ENCODE measurements around the gene HRH3. TPM values are rescaled to one million over a fixed set of nuclear protein-coding genes. Genes with fewer than 3 reads are reported as not detected.

HRH3 gene
- total RNA-seq, 1 experiment from 2014 or later = 1.8 TPM

GRCh38 chr20:62201173-62202082, 18.6 kb downstream of the HRH3 start:
- no peak for DNase-seq
- H3K9me3 ChIP-seq (ENCODE audit: control insufficient read depth, low read depth, low read length) = no peaks in the 10 kb centered on the region
- H3K9ac ChIP-seq (ENCODE audit: extremely low read depth, insufficient read length, low read length) = no peak overlapping the region
- Mint-ChIP-seq H3K4me3 (no peak overlapping the region), H3K4me1 (no peaks in the 10 kb centered on the region), H3K27ac (peak overlapping the region in 1 of 3 experiments; percentile 52; a peak in 1 of 7 replicates), H3K27me3 (ENCODE audit: low read depth) (no peaks in the 10 kb centered on the region), H3K9me3 (no peaks in the 10 kb centered on the region), H3K36me3 (ENCODE audit: insufficient read depth in 1 of 3, low read depth in 3 of 3) (peaks cover 22 to 50% (median 47%) of the 10 kb centered on the region in 3 experiments; a peak in 6 of 7 replicates)
- no CpG with 5 or more reads among the region's 38 CpGs for WGBS (ENCODE audit: extremely low coverage, insufficient read length, low lambda C conversion rate)
- no peak overlapping the region for H3K56ac ChIP-seq (ENCODE audit: insufficient read length, low read depth, low read length)
- no peaks in the 10 kb centered on the region for H4K20me1 ChIP-seq (ENCODE audit: control insufficient read depth, insufficient read depth, insufficient read length)
- H3K27ac ChIP-seq (ENCODE audit: insufficient read length, low read depth, low read length) = no peak overlapping the region
- TF ChIP-seq, protein P1, sequence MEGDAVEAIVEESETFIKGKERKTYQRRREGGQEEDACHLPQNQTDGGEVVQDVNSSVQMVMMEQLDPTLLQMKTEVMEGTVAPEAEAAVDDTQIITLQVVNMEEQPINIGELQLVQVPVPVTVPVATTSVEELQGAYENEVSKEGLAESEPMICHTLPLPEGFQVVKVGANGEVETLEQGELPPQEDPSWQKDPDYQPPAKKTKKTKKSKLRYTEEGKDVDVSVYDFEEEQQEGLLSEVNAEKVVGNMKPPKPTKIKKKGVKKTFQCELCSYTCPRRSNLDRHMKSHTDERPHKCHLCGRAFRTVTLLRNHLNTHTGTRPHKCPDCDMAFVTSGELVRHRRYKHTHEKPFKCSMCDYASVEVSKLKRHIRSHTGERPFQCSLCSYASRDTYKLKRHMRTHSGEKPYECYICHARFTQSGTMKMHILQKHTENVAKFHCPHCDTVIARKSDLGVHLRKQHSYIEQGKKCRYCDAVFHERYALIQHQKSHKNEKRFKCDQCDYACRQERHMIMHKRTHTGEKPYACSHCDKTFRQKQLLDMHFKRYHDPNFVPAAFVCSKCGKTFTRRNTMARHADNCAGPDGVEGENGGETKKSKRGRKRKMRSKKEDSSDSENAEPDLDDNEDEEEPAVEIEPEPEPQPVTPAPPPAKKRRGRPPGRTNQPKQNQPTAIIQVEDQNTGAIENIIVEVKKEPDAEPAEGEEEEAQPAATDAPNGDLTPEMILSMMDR (conservative IDR thresholded peaks at IDR 0.05) = no peak
- no peak overlapping the region for H4K5ac ChIP-seq (ENCODE audit: insufficient read length, low read depth, low read length)
- no peak overlapping the region for H3K4ac ChIP-seq (ENCODE audit: low read depth, low read length)
- no peak overlapping the region for H4K91ac ChIP-seq (ENCODE audit: insufficient read length, low read depth, low read length)
- H2BK120ac ChIP-seq (ENCODE audit: low read depth, low read length, poor library complexity, severe bottlenecking) = no peak overlapping the region
- no peak overlapping the region for H4K8ac ChIP-seq (replicated peaks; ENCODE audit: insufficient read length, low read depth, low read length)
- H3K27me3 ChIP-seq (ENCODE audit: insufficient read depth, low read length) = no peaks in the 10 kb centered on the region
- no peak overlapping the region for H3K18ac ChIP-seq (ENCODE audit: insufficient read length, low read depth, low read length)
- H3K23me2 ChIP-seq (ENCODE audit: insufficient read length, low read depth, low read length, poor library complexity, severe bottlenecking) = no peaks in the 10 kb centered on the region
- H2BK15ac ChIP-seq (ENCODE audit: low read depth, low read length) = no peak overlapping the region
- H2BK20ac ChIP-seq (ENCODE audit: low read depth, low read length, poor library complexity, severe bottlenecking) = no peak overlapping the region
- H2BK5ac ChIP-seq (ENCODE audit: insufficient read length, low read length) = no peak overlapping the region
- H3K4me1 ChIP-seq (ENCODE audit: insufficient read depth, low read length) = no peaks in the 10 kb centered on the region
- no peak overlapping the region for H2AK5ac ChIP-seq (ENCODE audit: insufficient read length, low read length)
- no peak overlapping the region for H2BK12ac ChIP-seq (ENCODE audit: insufficient read length, low read depth, low read length)
- H3K23ac ChIP-seq (ENCODE audit: insufficient read length, low read depth, low read length) = no peak overlapping the region
- H3K14ac ChIP-seq (ENCODE audit: insufficient read depth, low read length) = no peak overlapping the region
- no peaks in the 10 kb centered on the region for H3K79me1 ChIP-seq (ENCODE audit: insufficient read depth, low read depth, low read length, poor library complexity, severe bottlenecking)
- no peak overlapping the region for H3T11ph ChIP-seq (ENCODE audit: low read length)
- no peak overlapping the region for H3K4me2 ChIP-seq (ENCODE audit: insufficient read depth, insufficient read length, low read length)
- no peaks in the 10 kb centered on the region for H3K79me2 ChIP-seq (ENCODE audit: insufficient read depth, low read length)
- no peak overlapping the region for H2AFZ ChIP-seq (ENCODE audit: low read length)
